ENCODE results near the gene LRMDA. TPM values are rescaled to one million over a fixed set of nuclear protein-coding genes. Genes with fewer than 3 reads are reported as not detected.

The LRMDA gene
- polyA plus RNA-seq, 3 donors, result 7.2 to 20.6 (median 14.4) TPM

DNA sequence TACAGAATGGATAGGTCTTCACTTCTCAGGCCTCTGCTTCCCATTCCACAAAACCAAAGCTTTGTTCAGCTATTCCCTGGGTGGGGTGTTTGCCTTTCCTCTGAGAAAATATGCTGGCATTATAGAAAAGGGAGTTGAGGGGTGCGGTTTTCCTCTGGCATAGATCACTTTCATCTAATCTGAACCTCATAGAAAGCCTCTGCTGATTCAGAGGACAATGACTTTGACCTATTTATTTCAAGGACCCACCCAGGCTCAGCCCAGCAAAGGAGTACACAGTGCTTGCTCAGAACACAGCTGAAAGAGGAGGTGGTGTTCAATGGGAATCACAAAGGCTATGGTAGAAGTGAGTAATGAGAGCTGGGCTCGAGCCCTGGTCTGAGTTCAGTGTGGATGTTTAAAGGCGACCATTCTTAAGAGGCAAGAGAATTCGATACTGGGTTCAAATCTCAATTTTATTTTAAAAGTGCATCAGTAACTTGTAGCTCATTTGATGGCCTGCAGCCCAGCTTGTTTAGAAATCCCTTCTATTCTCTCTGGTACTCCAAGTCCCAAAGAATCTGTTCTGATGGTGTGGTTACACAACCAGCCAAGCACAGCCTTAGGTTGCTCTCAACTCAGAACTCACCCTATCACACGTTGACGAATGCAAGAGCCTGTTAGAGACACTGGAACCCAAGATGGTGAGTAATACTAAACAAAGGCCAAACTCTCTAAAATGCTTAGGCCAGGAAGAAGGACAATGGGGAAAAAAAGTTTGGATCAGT is 1012.8 kb downstream of the LRMDA start:
- WGBS, 3 donors, result 64 to 92% (median 68%) methylated on average over 6 of the region's 6 CpGs
- no peak overlapping the region for H3K27ac ChIP-seq (ENCODE audit: low read depth, low read length)

DNA sequence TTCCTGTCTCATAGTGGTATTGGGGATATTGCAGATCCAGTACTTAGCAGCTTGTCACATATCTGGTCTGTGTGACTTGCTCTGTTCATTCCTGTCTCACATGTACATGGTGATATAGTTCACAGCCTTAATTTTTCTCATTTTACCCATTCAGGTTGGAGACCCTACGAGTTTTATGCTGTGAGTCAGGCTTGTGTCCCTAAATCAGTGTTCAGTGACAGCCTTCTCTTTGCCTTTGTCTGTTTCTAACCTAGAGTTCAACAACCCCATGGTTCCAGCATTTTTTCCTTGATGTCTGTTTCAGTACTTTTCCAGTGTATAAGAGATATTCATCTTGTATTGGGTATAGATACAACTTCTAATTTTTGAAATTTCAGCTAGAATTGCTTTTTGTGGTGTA is 1016.2 kb downstream of the LRMDA start:
- WGBS, 3 donors, result 85 to 92% (median 88%) methylated on average over 1 of the region's 1 CpG
- no peak overlapping the region for H3K27ac ChIP-seq (ENCODE audit: low read depth, low read length)

DNA sequence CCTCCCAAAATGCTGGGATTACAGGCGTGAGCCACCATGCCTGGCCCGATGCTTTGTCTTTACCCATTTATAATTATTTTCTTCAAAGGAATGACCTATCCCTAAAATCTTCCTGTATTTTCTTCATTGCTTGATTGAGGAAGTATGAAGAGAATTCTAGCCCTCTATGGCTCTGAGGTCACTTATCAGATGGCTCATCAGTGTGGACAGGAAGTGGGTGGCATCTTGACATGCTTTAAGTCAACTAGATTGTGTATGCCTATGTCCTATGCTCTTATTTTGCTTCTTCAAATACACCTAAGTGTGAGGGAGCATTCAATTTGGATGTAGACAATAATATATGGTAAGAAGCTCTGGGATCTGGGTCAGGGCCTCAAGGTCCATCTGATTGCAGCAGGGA is 1020.5 kb downstream of the LRMDA start:
- WGBS, 3 donors, result 95 to 97% (median 96%) methylated on average over 2 of the region's 2 CpGs

DNA sequence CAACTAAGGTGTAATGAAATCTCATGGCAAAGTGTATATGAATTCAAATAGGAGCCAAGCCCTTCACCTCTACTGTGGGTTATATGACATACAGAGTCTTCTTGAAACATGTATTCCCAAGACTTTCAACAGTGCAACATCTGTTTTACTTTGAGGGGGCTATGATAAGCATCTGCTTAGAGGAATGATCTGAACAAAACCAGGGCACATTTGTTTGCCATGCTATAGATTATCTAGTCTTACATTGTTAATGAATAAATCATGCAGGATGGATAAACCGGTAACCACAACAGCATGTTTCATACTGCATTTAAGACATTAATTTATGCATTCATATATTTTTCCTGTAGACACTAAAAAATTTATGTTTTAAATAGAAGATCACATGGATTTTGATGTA is 1021.9 kb downstream of the LRMDA start:
- WGBS, 3 donors, result 87 to 94% (median 91%) methylated on average over 1 of the region's 1 CpG

More for the DNA sequence above, 1020.5 kb downstream of the LRMDA start:
- no peak overlapping the region for H3K27ac ChIP-seq (ENCODE audit: low read depth, low read length)

DNA sequence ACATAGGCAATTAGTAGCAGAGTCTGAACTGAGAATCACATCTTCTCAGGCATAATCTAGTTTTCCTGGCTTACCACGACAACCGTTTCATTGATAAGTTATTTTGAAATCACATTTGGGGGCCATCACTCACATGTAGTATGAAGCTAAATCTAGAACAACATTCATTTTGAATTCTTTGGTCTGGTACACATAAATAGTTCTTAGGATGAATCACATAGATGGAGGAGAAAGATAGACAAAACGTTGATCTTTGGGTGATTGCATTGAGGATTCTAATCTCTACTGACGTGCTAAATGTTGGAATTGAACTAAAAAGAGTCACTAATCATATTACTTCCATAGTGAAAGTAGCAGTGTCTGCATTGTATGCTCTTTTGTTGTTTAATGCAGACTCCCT is 1022.6 kb downstream of the LRMDA start:
- no peak overlapping the region for H3K27ac ChIP-seq (ENCODE audit: low read depth, low read length)
- WGBS, 3 donors, result 84 to 89% (median 89%) methylated on average over 4 of the region's 4 CpGs

More for the DNA sequence above, 1021.9 kb downstream of the LRMDA start:
- no peak overlapping the region for H3K27ac ChIP-seq (ENCODE audit: low read depth, low read length)

DNA sequence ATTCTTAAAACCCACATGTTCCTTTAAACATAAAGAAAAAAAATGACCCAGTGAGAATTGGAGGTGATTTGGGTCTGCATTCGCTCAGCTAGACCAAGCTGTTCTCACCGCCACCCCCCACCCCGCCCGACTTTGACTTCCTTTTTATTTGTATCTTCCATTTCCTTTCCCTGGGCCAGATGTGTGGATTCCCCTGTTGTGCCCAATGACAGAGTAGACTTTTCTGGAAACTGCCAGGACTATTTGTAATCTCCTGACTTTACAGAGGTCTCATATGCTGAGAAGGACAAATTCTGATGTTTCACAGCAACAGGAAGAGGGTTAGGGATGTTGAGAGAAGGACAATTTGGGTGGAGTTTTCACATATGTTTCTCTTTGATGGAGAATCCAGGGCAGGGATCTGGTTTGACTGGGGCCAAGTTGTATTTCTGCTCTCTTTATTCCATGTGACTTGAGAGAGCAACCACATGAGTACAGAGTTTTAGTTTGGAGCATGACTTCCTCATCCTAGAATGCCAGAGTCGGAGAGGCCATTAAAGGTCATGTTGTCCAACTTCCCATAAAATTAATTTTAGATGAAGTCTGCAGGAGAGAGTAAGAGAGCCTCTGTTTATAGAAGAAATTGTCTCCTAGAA is 1023.2 kb downstream of the LRMDA start:
- H3K27ac ChIP-seq (ENCODE audit: low read depth, low read length), result no peak overlapping the region
- WGBS, 3 donors, result 72 to 86% (median 81%) methylated on average over 5 of the region's 5 CpGs

DNA sequence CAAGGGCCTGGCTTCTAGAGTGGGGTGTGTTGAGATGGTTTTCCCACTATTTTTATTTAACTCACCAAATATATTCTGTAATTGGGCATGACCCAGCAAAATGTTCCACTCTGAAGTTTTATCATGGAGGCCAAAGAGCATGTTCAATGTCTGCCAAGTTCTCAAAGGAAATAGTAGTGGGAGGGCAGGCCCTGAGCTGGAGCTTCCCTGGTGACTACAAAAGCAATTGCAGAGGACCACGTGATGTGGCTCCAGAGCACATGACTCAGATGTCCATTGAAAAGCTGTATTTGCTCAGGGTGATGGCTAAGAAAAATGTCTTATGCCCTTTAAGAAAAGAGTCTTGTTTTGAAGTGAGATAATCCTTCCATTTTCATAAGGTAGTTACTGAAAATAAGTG is 1024.8 kb downstream of the LRMDA start:
- 54 to 62% (median 58%) methylated on average over 1 of the region's 1 CpG for WGBS, 3 donors
- no peak overlapping the region for H3K27ac ChIP-seq (ENCODE audit: low read depth, low read length)

DNA sequence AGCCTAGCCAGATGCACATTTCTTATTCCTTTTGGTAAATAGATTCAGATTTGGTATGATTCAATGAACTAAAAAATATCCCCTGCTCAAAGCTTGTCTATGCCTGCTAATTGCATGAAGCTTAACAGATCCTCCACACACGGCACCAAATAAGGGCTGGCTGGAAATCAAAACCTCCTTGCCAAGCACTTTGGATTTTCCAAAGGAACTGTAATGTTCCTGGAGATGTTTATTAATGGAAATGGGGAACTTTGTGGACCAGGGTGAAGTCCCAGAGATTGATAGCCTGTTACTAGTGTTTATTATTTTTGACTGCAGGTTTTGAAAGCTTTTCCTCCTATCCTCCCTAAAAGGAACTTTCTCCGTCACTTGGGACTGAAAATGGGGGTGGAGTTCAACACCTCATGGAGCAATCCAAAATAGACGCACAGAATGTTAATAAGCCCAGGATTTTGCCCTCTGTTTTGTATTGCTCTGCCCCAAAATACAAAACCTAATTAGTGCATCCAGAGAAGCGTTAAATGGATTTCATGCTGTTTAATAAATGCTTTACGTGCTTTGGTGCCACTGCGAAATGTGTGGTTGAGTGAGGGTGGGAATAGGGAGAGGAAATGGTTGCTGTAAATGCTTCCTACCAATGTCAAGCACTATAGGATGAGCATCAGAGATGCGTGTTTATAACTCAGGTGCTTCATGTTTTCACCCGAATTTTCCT is 1027.7 kb downstream of the LRMDA start:
- H3K27ac ChIP-seq (ENCODE audit: low read depth, low read length), result no peak overlapping the region
- WGBS, 3 donors, result 70 to 87% (median 74%) methylated on average over 8 of the region's 8 CpGs

DNA sequence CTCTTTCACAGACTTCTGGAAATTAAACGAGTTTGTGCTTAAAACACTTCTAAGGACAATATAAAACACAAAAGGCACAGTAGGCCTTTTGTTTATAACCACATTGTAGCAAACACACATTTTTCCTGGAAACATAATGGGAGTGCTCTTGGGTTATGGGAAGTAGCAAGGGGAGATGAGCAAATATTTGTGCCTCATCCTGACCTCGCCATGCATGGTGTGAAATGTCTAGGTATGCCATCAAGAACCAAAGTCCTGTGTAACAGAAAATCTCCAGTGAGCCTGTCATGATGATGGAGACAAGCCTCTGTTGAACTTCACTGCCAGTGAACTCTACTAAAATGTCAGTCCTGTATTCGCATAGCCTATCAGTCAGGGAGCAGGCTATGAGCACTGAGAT is 1029.6 kb downstream of the LRMDA start:
- WGBS, 3 donors, result 93 to 98% (median 94%) methylated on average over 3 of the region's 3 CpGs
- H3K27ac ChIP-seq (ENCODE audit: low read depth, low read length), result no peak overlapping the region

DNA sequence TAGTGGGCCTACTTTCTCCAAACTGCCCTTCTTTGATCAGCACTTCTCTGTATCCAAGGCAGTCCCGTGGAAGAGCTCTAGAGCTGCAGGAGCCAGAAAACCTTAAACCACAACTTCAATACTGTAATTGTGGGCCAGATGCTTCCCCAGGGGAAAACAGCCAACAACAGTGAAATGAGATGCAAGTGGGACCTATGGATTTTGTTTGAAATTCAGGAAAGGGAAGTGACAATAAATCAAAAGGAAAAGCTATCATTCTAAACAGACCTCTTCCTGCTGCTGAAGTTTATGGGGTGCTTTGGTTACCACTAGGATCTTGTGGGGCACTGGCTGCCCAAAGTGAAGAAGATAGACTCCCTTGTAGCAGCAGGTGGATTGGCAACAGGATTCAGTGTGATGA is 1031.7 kb downstream of the LRMDA start:
- 45 to 64% (median 52%) methylated on average over 1 of the region's 1 CpG for WGBS, 3 donors

DNA sequence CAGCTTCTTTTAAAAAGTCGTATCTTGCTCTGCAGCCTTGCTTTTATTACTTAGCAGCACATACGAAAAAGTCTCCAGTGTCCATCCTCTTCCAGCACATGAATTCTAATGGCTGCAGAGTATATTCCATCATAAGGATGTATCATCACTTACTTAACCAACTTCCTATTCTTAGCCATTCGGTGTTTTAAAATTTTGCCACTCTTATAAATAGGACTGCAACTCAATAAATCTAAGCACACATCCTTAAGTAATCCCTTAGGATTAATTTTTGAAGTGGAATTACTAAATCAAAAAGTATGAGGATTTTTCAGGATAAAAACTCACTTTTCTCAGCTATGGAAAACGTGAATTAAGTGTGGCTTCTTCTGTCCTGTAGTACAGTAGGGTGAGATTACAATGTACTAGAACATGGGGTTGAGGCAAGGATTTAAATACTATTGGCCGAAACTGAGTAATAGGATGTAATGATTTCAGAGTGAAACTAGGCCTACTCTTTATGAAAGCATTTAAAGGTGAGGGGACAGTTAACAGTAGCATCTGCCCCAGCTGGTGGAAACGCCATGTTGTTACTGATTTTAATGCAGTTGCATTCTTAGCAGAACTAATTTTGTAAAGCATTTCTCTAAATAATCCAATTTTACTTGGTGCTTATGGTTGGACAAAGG is 1035.5 kb downstream of the LRMDA start:
- 72 to 91% (median 83%) methylated on average over 6 of the region's 6 CpGs for WGBS, 3 donors
- no peak overlapping the region for H3K27ac ChIP-seq (ENCODE audit: low read depth, low read length)

More for the DNA sequence above, 1031.7 kb downstream of the LRMDA start:
- no peak overlapping the region for H3K27ac ChIP-seq (ENCODE audit: low read depth, low read length)

DNA sequence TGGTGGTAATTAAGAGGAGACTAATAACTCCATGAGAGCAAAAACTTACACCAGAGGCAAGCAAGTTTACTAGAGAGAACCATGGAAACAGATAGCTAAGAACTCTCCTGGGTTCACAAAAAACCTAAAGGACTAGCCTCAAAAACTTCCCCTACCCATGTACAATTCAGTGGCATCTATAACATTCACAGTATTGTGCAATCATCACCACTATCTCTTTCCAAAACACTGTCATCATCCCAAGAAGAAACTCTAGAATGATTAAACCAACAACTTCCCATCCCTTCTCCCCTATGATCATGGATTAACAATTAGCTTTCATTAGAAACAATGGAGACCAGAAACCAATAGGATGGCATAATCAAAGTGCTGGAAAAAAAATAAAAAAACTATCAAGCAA is 1038.3 kb downstream of the LRMDA start:
- H3K27ac ChIP-seq (ENCODE audit: low read depth, low read length), result no peak overlapping the region

DNA sequence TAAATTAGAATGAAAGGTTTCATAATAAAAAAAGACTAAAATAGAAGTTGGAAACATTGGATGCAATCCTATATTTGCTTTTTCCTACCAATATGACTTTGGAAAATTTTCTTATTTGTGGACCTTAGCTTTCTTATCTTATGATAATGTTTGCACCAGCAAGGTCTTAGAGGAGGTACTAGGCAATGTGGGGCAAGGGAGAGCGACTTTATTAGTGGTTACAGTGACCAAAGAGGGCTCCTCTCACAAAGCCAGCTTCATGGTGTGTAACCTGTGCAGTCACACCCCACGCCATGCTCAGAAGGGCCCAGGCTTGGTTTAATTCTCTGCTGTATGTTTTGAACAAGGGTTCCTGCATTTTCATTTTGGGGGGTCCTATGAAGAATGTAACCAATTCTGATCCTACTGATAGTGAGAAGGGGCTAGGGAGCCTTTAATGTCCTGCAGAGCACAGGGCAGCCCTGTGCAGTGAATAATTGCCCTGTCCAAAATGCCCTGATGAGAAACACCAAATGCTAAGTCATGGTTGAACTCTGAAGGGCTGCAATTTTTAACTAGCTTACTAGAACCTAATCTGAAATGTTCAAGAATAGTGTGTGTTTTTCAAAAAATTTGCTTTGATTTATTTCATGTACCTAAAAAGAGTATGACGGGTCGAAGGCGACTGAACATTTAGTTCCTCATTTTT is 1047.8 kb downstream of the LRMDA start:
- WGBS, 3 donors, result 47 to 75% (median 73%) methylated on average over 5 of the region's 5 CpGs

DNA sequence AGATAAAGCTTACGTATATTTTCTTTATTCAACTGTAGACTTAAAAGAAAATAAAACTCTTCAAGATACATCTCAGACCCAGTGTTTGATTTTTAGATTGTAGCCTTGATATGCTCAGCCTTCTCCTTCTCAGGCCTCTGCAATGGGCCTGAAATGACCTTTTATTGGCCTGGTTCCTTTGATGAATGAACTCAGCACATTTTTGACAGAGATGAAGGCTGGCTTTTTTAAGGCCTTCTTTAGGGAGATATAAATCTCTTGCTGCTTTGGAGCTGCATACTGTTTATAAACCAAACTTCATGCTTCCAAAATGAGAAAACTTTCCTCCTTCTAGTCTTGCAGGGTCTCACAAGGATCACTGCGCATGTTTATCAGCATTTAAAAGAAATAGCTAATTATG is 1049.8 kb downstream of the LRMDA start:
- H3K27ac ChIP-seq (ENCODE audit: low read depth, low read length), result no peak overlapping the region
- 78 to 87% (median 79%) methylated on average over 2 of the region's 2 CpGs for WGBS, 3 donors

More for the DNA sequence above, 1047.8 kb downstream of the LRMDA start:
- H3K27ac ChIP-seq (ENCODE audit: low read depth, low read length), result no peak overlapping the region

DNA sequence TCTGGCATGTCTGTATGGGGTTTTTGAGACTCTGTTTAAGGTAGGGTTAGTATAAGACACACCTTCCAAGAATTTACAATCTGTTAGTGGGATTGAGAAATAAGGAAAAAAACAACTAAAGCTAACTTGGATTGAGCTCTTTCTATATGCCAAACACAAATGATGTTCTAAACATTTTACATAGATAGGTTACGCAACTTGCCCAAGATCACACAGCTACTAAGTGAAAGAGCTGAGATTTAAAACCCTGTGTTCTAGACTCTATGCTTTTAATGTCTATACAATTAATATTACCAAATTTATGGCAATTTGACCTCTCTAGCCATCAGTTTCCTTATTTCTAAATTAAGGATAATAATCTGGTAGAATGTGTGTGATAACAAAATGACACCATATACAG is 1056.2 kb downstream of the LRMDA start:
- H3K27ac ChIP-seq (ENCODE audit: low read depth, low read length), result no peak overlapping the region
- 96 to 100% (median 98%) methylated on average over 1 of the region's 1 CpG for WGBS, 3 donors

DNA sequence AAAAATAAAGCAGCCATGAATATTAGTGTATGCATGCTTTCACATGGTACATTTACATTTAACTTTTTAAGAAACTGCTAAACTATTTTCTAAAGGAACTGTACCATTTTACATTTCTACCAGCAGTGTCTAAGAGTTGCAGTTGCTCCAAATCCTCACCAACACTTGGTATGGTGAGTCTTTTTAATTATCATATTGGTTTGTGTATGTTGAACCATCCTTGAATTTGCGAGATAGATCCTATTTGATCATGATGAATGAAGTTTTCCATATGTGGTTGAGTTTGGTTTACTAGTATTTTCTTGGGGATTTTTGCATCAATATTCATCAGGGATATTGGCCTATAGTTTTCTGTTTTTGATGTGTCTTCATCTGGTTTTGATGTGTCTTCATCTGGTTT is 1057.2 kb downstream of the LRMDA start:
- 94 to 100% (median 98%) methylated on average over 1 of the region's 1 CpG for WGBS, 3 donors
- no peak overlapping the region for H3K27ac ChIP-seq (ENCODE audit: low read depth, low read length)

DNA sequence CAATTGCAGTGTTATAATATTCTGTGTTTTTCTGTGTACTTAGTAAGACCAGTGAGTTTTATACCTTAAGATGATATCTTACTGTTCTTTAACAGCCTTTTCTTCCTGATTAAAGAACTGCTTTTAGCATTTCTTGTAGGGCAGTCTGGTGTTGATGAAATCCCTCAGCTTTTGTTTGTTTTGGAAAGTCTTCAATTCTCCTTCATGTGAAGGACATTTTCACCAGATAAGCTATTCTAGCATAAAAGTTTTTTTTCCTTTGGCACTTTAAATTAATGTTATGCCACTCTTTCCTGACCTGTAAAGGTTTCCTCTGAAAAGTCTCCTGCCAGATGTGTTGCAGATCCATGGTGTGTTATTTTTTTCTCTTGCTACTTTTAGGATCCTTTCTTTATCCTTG is 1059.8 kb downstream of the LRMDA start:
- H3K27ac ChIP-seq (ENCODE audit: low read depth, low read length), result no peak overlapping the region

DNA sequence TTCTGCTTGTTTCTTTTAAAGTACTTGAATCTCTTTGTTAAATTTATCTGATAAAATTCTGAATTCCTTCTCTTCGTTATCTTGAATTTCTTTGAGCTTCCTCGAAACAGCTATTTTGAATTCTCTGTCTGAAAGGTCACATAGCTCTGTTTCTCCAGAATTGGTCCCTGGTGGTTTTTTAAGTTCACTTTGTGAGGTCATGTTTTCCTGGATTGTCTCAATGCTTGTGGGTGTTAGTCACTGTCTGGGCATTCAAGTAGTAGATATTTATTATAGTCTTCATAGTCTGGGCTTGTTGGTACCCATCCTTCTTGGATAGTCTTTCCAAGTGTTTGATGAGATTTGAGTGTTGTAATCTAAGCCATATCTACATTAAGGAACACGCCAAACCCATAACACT is 1060.6 kb downstream of the LRMDA start:
- H3K27ac ChIP-seq (ENCODE audit: low read depth, low read length), result no peak overlapping the region
- WGBS, 3 donors, result 51 to 69% (median 68%) methylated on average over 3 of the region's 3 CpGs
